GM21515 (cell line): Measurements from ENCODE around the gene PSTPIP2.

Source experiments
- ATAC-seq: cut with Tn5 transposase; IDR thresholded peaks from one replicate; pipeline ENCODE4 v1.9.1; 2021; ENCODE audit not compliant: unreplicated experiment

PSTPIP2 gene

DNA sequence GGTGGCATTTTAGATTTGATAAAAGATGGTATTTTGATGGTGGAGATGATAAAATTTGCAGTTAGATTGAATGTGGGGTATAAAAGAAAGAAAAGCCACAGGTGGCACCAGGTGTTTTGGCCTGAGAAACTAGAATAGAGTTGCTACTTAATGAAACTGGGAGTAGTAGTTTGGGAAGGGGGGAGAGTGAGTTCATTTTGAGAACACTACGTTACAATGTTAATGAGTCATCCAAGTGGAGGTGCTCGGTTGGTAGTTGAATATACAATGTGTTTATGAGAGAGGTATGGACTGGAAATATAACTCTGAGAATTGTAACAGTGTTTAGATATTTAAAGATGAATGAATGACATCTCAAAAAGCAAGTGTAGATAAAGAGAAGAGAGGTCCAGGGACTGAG is 131.3 kb downstream of the PSTPIP2 start:
- no peak for ATAC-seq

- ATAC-seq: no peak
Observed at GRCh38 chr18:45939236-45939635, 132.8 kb downstream of the PSTPIP2 start.

DNA sequence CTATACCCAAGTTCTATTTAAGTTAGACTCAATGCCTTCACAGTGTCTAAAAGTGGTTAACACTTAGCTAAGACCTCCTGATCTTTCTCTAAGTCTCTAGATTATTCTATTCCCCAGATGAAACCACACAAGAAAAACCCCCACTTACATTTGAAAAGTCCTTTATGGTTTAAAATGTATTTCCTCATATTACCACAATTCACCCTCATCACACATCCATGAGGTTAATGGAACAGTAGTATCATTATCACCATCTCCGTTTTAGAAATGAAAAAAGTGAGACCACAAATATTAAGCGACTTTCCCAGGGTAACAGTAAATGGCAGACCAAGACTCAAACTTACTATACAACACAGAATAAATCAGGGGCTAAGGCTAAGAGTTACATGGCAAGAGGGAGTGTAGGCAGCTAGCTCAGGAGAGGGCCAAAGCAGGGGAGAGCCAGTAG is 133.5 kb downstream of the PSTPIP2 start:
- ATAC-seq: no peak

DNA sequence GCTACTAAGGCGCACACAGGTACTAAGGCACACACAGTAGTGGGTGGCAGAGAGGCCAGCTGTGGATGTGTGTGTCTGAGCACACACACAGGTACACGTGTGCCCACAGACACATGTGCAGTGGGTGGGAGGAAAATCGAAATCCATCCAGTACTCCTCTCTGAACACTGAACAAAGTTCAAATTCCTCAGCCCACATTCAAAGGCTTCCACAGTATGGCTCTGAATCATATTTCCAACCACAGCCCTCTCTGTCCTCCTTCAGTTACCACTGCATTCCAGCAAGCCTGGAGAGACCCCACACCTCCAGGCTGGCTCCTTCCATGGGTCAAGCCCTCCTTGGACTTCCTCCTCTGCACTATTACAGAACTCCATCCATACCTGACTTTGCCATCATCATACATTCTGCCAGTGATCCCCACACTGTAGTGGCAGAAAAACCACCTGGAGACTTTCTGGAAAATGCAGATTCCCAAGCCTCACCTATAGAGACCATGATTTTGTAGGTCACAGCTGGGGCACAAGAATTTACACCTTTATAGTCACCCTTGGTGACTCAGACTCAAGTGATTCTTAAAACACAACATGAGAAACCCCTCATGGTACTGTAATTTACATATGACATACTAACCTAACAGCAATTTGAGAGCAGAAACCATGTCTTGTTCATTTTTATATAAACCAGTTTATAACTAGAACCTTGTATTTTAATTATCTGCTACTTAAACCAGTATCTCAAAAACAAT is 136.3 kb downstream of the PSTPIP2 start:
- no peak for ATAC-seq
